Hepatocyte (in vitro differentiated cells): ENCODE measurements around the gene SYT14. TPM values are rescaled to one million over a fixed set of nuclear protein-coding genes. Genes with fewer than 3 reads are reported as not detected.
"Not testable (repeated sequence)": the region's sequence is repeated elsewhere in the genome, so short reads cannot be mapped to it uniquely, and the experiment has no call there.

Experiments
- DNase-seq: peaks from one replicate; pipeline ENCODE4 v3.0.0-alpha.2; 2016; ENCODE audit warnings: low spot score
- H2AFZ ChIP-seq: fragments of 200-600 bp; sonication (generic); 2 replicates; pipeline ENCODE4 v1.6.0; 2016; ENCODE audit warnings: antibody characterized with exemption, mild to moderate bottlenecking
- H3K27ac ChIP-seq: fragments of 200-600 bp; sonication (generic); 2 replicates; pipeline ENCODE4 v1.5.1; 2016; ENCODE audit warnings: mild to moderate bottlenecking
- H3K27me3 ChIP-seq: fragments of 200-600 bp; sonication (generic); 2 replicates; pipeline ENCODE4 v1.6.1; 2016
- H3K36me3 ChIP-seq: fragments of 200-600 bp; sonication (generic); replicated peaks from 2 replicates; pipeline ENCODE4 v1.5.1; 2016; ENCODE audit warnings: low read depth; ENCODE audit not compliant: insufficient read depth
- H3K4me1 ChIP-seq: fragments of 200-600 bp; sonication (generic); 2 replicates; pipeline ENCODE4 v1.5.1; 2016; ENCODE audit warnings: mild to moderate bottlenecking, moderate library complexity; ENCODE audit not compliant: insufficient read depth
- H3K4me2 ChIP-seq: fragments of 200-600 bp; sonication (generic); 2 replicates; pipeline ENCODE4 v1.6.0; 2016
- H3K4me3 ChIP-seq: fragments of 200-600 bp; sonication (generic); 2 replicates; pipeline ENCODE4 v1.5.1; 2016; ENCODE audit warnings: mild to moderate bottlenecking
- H3K79me2 ChIP-seq: fragments of 200-600 bp; sonication (generic); 2 replicates; pipeline ENCODE4 v1.6.0; 2017; ENCODE audit warnings: mild to moderate bottlenecking
- H3K9me2 ChIP-seq: fragments of 200-600 bp; sonication (generic); replicated peaks from 2 replicates; pipeline ENCODE4 v1.6.0; 2017; ENCODE audit warnings: mild to moderate bottlenecking; ENCODE audit not compliant: insufficient read depth
- H3K9me3 ChIP-seq: fragments of 200-600 bp; sonication (generic); 2 replicates; pipeline ENCODE4 v1.5.1; 2016; ENCODE audit warnings: low read depth, mild to moderate bottlenecking
- H4K20me1 ChIP-seq: fragments of 200-600 bp; sonication (generic); 2 replicates; pipeline ENCODE4 v1.6.0; 2016; ENCODE audit warnings: mild to moderate bottlenecking; ENCODE audit not compliant: insufficient read depth, poor library complexity, severe bottlenecking
- EZH2 ChIP-seq: fragments of 200-600 bp; sonication (generic); IDR thresholded peaks from 2 replicates; pipeline ENCODE4 v1.6.1; 2016; ENCODE audit warnings: antibody characterized with exemption, mild to moderate bottlenecking, borderline replicate concordance
- EZH2phosphoT487 ChIP-seq: fragments of 200-600 bp; sonication (generic); IDR thresholded peaks from one replicate; pipeline ENCODE4 v1.6.1; 2018; ENCODE audit warnings: antibody characterized with exemption, mild to moderate bottlenecking, low read depth, moderate library complexity; ENCODE audit not compliant: unreplicated experiment, severe bottlenecking
- WGBS: methylation state at CpG from one replicate; pipeline ENCODE4 v1.1.6; 2016; ENCODE audit warnings: low lambda C conversion rate; ENCODE audit errors: missing lambda C conversion rate; 5-methylcytosine and 5-hydroxymethylcytosine counted together
- polyA plus RNA-seq: library from polyadenylated mRNA; unstranded; fragments of >200 nt; fragmentation: Nextera tagmentation; extraction: Ambion mirVana; gene quantifications from 2 replicates; pipeline ENCODE4 v1.2.1, GENCODE V29; 2016
- total RNA-seq: library from RNA; depleted of rRNA; stranded (reverse); fragments of >200 nt; gene quantifications from 2 replicates; pipeline ENCODE4 v1.2.3, GENCODE V29; 2014
- TF ChIP-seq, protein P1 (sequence below): fragments of 200-600 bp; sonication (generic); IDR thresholded peaks from 2 replicates; pipeline ENCODE4 v1.5.1; 2016; ENCODE audit warnings: antibody characterized with exemption, mild to moderate bottlenecking; ENCODE audit not compliant: poor library complexity

SYT14 gene
- total and polyA plus RNA-seq, 2 experiments from 2014 or later, result 0.29 to 1.4 TPM

DNA sequence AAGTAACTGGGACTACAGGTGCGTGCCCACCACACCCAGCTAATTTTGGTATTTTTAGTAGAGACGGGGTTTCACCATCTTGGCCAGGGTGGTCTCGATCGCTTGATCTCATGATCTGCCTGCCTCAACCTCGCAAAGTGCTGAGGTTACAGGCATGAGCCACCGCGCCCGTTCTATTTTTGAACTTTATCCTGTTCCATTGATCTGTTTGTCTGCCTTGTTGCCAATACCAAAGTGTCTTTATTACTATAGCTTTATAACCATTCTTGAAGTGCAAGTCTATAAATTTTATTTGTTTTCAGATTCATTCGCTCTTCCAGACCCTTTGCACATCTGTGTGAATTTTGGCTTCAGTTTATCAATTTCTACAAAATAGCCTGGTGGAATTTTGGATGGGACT, 28.0 kb downstream of the SYT14 start:
- H3K27me3 ChIP-seq, result no peaks in the 10 kb centered on the region
- no peak for DNase-seq
- 93% methylated on average over 9 of the region's 9 CpGs for WGBS
- no peak overlapping the region for H3K4me2 ChIP-seq
- no peaks in the 10 kb centered on the region for H3K4me1 ChIP-seq
- no peaks in the 10 kb centered on the region for H3K9me2 ChIP-seq
- H3K79me2 ChIP-seq, result no peaks in the 10 kb centered on the region
- no peaks in the 10 kb centered on the region for H4K20me1 ChIP-seq
- H2AFZ ChIP-seq, result no peak overlapping the region
- H3K4me3 ChIP-seq, result no peak overlapping the region
- H3K27ac ChIP-seq, result no peak overlapping the region
- H3K9me3 ChIP-seq, result no peaks in the 10 kb centered on the region
- TF ChIP-seq EZH2, result no peak
- no peak for TF ChIP-seq EZH2phosphoT487
- TF ChIP-seq, protein P1, sequence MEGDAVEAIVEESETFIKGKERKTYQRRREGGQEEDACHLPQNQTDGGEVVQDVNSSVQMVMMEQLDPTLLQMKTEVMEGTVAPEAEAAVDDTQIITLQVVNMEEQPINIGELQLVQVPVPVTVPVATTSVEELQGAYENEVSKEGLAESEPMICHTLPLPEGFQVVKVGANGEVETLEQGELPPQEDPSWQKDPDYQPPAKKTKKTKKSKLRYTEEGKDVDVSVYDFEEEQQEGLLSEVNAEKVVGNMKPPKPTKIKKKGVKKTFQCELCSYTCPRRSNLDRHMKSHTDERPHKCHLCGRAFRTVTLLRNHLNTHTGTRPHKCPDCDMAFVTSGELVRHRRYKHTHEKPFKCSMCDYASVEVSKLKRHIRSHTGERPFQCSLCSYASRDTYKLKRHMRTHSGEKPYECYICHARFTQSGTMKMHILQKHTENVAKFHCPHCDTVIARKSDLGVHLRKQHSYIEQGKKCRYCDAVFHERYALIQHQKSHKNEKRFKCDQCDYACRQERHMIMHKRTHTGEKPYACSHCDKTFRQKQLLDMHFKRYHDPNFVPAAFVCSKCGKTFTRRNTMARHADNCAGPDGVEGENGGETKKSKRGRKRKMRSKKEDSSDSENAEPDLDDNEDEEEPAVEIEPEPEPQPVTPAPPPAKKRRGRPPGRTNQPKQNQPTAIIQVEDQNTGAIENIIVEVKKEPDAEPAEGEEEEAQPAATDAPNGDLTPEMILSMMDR, result no peak
- H3K36me3 ChIP-seq, result no peaks in the 10 kb centered on the region

DNA sequence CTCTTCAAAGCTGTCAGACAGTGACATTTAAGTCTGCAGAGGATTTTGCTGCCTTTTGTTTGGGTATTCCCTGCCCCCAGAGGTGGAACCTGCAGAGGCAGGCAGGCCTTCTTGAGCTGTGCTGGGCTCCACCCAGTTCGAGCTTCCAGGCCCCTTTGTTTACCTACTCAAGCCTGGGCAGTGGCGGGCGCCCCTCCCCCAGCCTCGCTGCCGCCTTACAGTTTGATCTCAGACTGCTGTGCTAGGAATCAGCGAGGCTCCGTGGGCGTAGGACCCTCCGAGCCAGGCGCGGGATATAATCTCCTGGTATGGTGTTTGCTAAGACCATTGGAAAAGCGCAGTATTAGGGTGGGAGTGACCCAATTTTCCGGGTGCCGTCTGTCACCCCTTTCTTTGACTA, 40.7 kb downstream of the SYT14 start:
- H3K27me3 ChIP-seq, H3K4me1 ChIP-seq, H4K20me1 ChIP-seq, H3K4me2 ChIP-seq, H3K79me2 ChIP-seq, H2AFZ ChIP-seq, H3K27ac ChIP-seq, DNase-seq, H3K9me2 ChIP-seq, H3K4me3 ChIP-seq, H3K36me3 ChIP-seq, H3K9me3 ChIP-seq: not testable (repeated sequence)
- WGBS, result 89% methylated on average over 14 of the region's 14 CpGs

DNA sequence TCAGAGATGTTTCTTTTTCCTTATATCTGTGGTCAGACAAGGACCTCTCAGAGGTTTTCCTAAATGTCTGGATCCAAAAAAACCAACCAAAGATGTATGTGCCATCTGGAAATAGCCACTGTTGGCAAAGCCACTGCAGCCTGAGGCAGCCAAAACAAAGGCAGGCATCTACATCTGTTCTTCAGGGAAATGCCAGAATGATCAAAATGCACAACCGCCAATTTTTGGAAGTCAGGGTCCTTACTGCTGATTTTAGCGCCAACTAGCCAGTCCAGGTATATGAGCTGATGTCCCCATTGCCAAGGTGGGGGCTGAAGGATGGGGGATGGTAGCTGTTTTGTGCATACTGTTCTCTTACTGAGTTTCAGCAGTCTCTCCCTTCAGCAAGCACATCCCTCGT, 45.9 kb downstream of the SYT14 start:
- H3K9me2 ChIP-seq, result no peaks in the 10 kb centered on the region
- no peaks in the 10 kb centered on the region for H3K27me3 ChIP-seq
- H3K4me3 ChIP-seq, result no peak overlapping the region
- WGBS, result 87% methylated on average over 3 of the region's 3 CpGs
- H3K4me1 ChIP-seq, result no peaks in the 10 kb centered on the region
- H3K79me2 ChIP-seq, result no peaks in the 10 kb centered on the region
- H4K20me1 ChIP-seq, result no peaks in the 10 kb centered on the region
- DNase-seq, result no peak
- H3K4me2 ChIP-seq, result no peak overlapping the region
- no peak overlapping the region for H3K27ac ChIP-seq
- H3K36me3 ChIP-seq, result no peaks in the 10 kb centered on the region
- H2AFZ ChIP-seq, result no peak overlapping the region
- TF ChIP-seq EZH2phosphoT487 (no peak), EZH2 (no peak)
- TF ChIP-seq, protein P1, result no peak
- no peaks in the 10 kb centered on the region for H3K9me3 ChIP-seq

DNA sequence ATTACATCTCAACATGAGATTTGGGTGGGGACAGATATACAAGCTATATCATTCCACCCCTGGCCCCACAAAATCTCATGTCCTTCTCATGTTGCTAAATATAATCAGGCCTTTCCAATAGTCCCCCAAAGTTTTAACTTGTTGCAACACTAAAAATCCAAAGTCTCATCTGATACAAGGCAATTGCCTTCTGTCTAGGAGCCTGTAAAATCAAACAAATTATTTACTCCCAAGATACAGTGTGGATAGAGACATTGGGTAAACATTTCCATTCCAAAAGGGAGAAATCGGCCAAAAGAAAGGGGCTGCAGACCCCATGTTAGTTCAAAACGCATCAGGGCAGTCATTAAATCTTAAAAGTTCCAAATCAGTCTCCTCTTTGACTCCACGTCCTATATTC, 47.0 kb downstream of the SYT14 start:
- H3K4me1 ChIP-seq, result no peaks in the 10 kb centered on the region
- no peak overlapping the region for H2AFZ ChIP-seq
- 93% methylated on average over 3 of the region's 3 CpGs for WGBS
- no peak overlapping the region for H3K27ac ChIP-seq
- no peaks in the 10 kb centered on the region for H3K79me2 ChIP-seq
- no peaks in the 10 kb centered on the region for H3K9me3 ChIP-seq
- TF ChIP-seq EZH2, result no peak
- TF ChIP-seq, protein P1, result no peak
- TF ChIP-seq EZH2phosphoT487, result no peak
- no peaks in the 10 kb centered on the region for H3K9me2 ChIP-seq
- no peaks in the 10 kb centered on the region for H3K27me3 ChIP-seq
- no peaks in the 10 kb centered on the region for H3K36me3 ChIP-seq
- no peak for DNase-seq
- H3K4me3 ChIP-seq, result no peak overlapping the region
- no peaks in the 10 kb centered on the region for H4K20me1 ChIP-seq
- H3K4me2 ChIP-seq, result no peak overlapping the region
